LHCN-M2 (cell line): ENCODE data around the gene ERC2. TPM values are rescaled to one million over a fixed set of nuclear protein-coding genes. Genes with fewer than 3 reads are reported as not detected.

ENCODE experiments used
- DNase-seq: peaks from one replicate; pipeline ENCODE4 v3.0.0-alpha.2; 2012; ENCODE audit warnings: low read depth
- total RNA-seq: library from RNA; depleted of rRNA; stranded (reverse); fragments of >200 nt; gene quantifications from 2 replicates; pipeline ENCODE4 v1.2.3, GENCODE V29; 2014; rRNA removed

The ERC2 gene
- total RNA-seq, 1 experiment from 2014 or later, result 0.11 TPM

DNA sequence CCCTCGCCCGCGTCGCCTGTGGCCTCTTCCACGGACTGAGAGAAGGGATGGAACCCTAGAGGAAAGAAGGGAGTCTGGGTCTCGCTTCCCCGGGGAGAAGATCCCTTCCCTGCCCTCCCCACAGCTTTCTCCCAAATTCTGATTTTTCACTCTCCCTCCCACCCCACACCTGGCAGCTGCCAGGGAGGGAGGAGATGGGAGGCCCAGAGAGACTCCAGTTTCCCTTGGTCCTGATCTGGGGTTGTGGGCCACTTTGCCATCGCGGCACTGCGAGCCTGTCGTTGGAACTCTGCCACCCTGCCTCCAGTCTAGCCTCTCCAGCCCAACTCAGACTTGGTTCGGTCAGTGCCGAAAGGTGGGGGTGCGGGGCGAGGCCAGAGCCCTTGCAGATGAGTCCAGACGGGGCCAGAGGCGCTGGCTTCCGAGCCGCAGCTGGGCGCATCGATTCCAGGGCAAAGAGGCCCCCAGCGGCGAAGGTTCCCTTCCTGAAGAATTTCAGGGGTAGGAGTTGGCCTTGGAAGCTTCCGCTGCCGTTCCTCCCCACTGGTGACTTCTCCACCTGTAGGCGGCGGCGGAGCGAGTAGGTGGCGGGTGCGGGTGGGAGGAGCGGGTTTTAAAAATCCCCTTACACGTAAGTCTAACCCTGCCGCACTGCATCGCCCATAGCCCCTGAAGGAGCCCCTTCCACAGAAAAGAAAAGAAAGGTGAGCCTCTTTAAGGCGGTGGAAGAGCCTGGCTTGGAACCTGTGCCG, 986.3 kb downstream of the ERC2 start:
- no peak for DNase-seq

DNA sequence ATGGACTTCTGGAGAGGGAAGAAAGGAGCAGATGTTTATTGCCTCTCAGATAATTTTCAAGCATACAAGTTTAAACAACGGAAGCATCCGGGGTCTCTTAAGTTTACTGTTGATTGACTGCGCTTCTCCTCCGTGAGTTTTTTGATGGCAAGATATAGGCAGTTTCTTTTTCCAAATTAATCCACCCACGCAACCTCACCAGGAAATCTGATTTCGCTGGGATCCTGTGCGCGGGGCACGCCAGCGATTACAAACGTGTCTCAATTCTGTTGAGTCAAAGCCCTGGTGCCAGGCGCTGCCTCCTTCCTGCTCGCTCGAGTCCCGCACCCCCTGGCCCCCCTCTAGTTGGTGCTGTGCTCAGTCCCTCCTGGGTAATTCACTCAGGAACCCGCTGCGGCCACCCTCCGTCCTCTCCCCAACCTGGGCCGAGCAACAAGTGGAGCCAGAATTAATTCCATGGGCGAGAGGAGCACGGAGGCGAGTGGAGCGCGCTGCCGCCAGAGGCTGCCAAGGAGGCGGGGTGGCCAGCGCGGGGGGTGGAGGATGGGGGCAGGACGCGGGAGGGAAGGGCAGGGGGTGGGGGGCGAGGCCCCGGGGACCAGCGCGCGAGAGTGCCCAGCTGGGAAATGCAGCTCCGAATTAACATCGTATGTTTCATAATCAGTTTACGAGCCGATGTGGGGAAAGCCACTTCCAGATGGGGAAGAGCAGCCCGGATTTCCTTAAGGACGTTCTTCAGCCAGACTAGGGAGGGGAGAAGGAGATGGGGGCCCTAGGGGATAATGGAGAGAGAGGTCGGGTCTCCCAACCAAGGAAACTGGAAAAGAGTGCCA, 987.1 kb downstream of the ERC2 start:
- DNase-seq, result peak; percentile 66

DNA sequence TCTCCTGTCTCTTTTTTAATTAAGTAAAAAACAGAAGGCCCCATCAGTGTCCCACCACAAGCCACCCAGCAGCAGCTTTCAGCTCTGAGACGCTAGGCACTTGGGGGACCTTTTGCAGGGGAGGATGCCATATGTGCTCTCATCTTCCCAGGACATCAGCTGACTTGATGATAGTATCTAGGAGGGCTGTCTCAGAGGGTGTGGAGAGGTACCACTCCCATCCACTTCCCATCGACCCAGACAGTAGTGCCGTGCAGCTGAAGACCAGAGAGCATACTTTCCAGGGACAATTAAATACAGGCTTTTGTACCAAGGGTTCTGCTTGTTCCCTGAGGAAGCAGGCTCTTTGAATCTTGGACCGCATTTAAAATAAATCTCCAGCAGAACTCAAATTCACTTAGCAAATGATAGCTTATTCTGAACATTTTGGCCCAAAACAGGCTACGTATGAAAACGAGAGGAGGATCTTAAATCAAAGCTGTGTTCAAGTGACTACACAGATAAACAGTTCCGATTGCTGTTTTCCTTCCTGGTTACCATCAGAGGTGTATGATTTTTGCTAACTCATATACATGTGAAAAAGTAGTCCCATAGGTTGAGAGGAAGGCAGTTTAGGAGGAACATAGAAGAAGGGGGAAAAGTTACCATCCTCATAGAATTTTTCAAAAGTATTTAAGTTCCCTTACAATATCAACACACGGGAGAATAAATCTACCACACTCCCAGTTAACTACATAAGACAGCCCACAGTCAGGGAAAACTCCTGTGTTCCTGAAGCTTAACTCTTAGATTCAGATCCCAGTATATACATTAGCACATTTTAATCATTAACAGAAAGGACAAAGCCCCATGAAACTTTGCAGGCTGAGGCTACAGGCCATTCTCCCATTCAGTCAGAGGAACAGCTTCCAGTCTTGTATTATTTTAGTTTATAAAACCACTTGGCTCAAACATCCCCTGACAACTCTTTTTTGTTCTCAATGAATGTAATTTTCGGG, 990.7 kb downstream of the ERC2 start:
- DNase-seq, result no peak

DNA sequence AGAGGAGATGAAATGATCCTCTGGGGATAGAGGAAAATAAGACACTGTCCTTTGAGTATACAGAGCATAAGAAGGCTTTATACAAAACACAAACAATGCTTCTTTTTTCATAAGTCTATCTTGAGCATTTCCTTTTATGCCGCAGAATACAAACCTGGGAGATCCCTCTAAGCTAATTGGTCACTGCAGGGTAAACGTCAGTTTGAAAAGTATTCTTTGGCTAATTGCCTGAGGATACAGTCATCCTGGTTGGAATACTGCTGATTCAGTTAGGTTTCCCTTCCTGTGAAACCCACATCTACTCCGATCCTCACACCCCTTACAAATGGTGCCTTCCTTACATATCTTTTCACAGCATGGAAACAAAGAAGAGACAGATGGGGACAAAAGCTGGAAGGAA, 991.8 kb downstream of the ERC2 start:
- DNase-seq, result peak; percentile 85

DNA sequence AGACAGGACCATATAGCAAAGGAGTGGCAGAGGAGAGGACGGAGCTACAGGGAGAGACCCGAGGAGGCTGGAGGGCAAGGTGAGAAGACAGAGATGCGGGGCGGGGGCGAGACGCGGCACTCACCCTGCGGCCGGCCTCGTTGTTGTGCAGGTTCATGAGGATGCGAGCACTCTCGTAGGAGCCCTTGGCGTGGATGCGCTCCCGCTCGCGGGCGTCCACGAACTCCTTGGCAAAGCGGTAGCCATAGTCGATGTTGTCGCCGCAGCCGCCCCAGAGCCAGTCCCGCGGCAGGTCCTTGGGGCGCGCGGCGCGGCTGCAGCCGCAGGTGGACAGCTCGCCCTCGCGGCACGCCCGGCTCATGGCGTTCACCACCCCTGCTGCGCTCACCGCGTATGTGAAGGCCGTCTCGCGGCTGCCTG, 994.0 kb downstream of the ERC2 start:
- DNase-seq, result no peak

DNA sequence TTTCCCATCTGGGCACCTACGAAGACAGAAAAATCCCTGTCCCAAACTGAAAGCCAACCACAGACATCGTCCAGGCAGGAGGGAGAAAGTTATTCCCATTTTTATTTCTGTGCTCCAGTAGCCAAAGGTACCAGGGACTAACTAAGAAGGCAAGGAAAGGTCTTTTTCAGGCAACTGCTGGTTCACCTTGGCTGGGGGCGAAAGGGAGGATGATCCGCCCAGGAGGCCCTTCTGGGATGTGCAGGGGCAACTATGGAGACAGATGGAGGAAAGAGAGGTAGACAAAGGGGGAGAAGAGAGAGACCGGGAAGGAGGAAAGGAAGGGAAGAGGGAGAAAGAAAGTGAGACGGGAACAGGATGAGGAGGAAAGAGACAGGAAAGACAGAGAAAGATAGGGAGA, 994.5 kb downstream of the ERC2 start:
- no peak for DNase-seq

DNA sequence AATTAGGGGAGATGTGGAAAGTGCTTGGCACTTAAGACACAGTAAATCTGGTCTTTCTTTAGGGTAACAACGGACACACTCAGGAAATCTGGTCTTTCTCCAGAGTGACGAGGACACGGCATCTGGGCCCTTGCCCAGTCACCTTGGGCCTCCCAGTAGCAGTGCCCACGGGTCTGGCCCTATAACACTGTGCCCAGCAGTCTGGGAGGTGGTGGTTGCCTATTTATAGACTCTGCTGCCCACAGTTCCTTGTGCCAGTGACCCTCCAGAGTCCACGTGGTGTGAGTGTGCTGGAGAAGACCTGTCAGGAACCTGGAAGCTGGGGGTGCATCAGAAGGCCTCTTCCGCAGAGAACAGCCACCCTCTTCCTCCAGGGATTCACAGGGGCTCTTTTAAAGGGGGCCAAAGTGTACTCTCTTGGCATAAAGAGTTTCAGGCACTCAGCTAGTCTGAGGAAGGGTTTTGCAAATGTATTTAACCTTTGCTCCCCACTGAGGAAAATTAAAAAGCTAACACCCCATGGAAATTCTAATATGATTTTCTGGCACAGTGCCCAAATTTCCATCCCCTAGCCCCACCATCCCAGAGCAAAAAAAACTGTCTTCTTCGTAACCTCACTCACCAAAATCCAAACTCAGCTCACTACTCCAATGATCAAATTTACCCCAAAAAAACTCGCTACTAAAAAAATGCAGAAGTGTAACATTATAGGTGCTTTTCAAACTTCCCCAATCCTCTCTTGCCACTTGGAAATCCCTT, 996.6 kb downstream of the ERC2 start:
- DNase-seq, result no peak

DNA sequence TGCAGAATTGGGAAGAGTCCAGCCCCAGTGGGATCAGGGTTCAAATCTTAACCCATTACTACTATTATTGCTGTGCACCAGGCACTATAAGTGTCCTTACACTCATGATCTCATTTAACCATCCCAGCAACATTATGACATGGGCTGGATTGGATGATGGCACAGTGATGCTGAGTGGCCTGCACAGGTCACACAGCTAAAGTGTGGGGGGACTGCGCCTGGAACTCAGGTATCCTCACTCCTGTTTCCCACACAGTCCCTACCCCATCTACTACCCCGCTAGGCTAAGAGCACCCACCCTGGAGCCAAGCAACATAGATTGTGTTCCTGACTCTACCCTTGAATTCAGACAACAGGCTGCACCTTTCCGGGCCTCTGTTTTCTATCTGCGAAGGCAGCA, 997.2 kb downstream of the ERC2 start:
- DNase-seq, result no peak

DNA sequence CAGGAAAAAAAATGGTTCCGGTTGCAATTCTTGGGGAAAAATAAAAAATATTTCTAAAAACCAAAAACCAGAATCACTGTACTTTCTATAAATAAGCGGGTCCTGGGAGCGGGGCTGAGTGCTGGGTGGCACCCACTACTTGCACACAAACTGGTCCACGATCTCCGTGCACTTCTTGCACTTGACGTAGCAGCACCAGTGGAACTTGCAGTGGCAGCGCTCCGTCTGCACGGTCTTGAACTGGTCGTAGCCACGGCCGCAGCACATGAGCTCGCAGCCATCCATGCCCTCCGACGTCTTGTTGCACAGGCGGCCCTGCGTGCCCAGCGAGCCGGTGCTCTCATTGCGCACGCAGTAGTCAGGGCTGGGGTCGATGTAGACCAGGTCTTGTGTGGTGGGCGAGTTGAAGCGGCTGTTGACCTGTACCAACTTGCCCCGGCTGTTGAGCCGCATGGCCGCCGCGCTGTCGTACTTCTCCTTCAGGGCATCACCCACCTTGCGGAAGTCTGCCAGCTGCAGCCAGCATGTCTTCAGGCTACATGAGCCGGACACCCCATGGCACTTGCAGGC, 998.2 kb downstream of the ERC2 start:
- no peak for DNase-seq

DNA sequence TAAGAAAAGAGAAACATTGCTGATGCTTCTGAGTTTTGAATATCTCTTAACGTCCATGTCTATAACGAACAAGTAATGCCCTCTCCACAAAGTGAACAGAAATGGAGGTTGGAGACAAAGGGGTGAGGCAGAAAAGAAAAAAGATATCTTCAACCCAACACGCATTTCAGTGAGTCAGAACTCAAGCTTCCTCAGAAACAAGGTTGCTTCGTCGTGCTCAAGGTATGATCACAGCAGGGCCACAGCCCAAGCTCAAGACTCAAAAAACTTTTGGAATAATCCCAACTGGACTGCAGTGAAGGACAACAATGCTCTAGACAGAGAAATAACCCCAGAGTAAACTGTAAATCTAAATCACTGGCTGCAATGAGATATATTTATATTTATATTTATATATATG, 1000.0 kb downstream of the ERC2 start:
- peak; percentile 44 for DNase-seq

DNA sequence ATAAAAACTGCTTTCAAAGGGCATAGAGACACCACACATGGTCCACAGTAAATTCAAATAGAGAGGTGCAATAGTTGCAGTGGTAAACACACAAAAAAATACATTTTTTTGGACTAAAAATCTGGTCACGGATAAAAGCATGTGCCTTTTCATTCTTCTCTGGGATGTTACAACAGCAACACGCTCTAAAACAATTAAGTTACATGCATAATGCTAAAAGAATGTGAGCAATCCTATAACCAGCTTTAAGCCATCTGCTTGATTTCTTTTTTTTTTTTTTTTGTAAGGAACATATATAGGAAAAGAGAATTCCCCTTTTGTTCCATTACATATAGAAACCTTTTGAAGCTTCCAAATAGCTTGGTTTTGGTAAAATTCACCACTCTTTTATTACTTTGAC, 1001.2 kb downstream of the ERC2 start:
- peak; percentile 69 for DNase-seq

DNA sequence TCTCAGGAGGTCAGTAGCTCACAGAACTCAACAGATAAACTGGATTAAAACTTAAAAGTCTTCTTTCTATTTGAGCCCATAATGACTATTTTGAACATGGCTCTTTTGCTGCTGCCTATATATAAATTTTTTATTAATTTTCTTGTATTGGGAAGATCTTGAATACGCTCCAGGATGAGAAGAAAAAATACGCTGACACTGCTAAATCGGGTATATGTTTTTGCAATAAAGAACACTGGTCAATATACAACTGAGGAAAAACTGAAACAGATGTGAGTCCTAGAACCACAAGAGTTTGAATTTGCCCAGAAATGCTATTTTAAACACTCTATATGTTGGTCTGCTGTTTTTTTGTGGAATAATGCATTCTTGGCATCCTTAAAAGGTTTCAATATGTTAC, 1001.7 kb downstream of the ERC2 start:
- DNase-seq, result no peak

DNA sequence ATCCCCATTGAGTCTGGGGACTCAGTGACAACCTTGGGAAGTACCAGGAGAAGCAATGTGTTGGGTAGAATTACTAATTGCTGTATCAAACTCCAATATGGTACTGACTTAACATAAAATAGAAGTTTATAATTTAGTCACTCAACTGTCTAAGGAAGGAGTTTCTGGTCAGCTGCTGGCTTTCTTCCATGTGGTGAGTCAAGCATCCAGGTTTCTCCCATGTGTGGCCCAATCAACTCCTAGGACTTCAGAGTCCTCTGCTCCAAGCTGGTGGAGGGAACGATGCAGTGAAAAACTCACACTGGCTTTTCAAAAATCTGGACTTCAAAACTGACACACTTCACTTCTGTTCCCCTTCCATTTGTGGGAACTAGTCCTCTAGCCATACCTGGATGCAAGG, 1006.4 kb downstream of the ERC2 start:
- DNase-seq, result peak; percentile 77

DNA sequence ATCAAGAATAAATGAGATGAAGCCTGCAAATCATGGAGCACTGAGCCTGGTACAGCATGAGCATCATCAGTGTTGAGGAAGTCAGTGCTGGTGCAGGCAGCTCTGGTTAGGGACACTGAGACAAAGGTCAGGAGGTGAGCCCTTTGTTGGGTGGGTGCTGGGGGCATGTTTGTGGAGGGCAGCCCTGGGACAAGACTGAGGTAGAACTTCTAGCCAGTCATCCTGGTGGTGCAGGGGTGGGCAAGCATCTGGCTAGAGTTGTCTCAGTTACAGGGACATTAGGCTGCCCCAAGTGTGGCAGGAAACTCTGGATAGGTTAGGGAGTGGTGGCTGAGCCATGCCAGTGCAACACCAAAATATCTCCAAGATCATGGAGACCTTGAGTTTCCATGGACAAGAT, 1008.4 kb downstream of the ERC2 start:
- DNase-seq, result no peak

Other genes starting within 250 kb of the ERC2 start
- gene CCDC66, start 88.7 kb upstream of the ERC2 start, total RNA-seq, result 9.7 and 11.4 TPM in 2 replicates
- 58.7 and 72.3 TPM in 2 replicates for gene TASOR, start 214.8 kb upstream of the ERC2 start, total RNA-seq